DOHH2 (cell line): ENCODE results near the gene SLC4A11.

Experiments used
- CTCF ChIP-seq: fragments of 200-600 bp; sonication (generic); IDR thresholded peaks from one replicate; pipeline ENCODE4 v1.5.1; 2014; ENCODE audit warnings: antibody characterized with exemption, mild to moderate bottlenecking, low read depth, low read length; ENCODE audit not compliant: poor library complexity, severe bottlenecking
- EZH2phosphoT487 ChIP-seq: fragments of 200-600 bp; sonication (generic); IDR thresholded peaks from 2 replicates; pipeline ENCODE4 v1.6.1; 2017; ENCODE audit warnings: borderline replicate concordance, mild to moderate bottlenecking, antibody characterized with exemption, low read length, moderate library complexity, mixed read lengths

- TF ChIP-seq CTCF (no peak), EZH2phosphoT487 (no peak)
Measured at GRCh38 chr20:3282271-3283221, 43.6 kb upstream of the SLC4A11 start.
